Liver (tissue), 9 donors: ENCODE data around the gene AFAP1L2. TPM values are rescaled to one million over a fixed set of nuclear protein-coding genes. Genes with fewer than 3 reads are reported as not detected.

ENCODE experiments used
- DNase-seq: peaks from one replicate; pipeline ENCODE4 v3.0.0-alpha.2; 2017; ENCODE audit warnings: low spot score
- H3K27ac ChIP-seq, 2 donors: one replicate each; pipeline ENCODE4 v1.7.0; 2013; ENCODE audit warnings: inconsistent platforms in 2 of 2, low read length in 2 of 2, control low read depth in 1 of 2, low read depth in 1 of 2, mild to moderate bottlenecking in 1 of 2
- H3K27me3 ChIP-seq, 4 donors: one replicate each; pipeline versions ENCODE4 v1.6.1 to v1.7.0; 2013; ENCODE audit warnings: low read length in 3 of 4, inconsistent platforms in 1 of 4, mild to moderate bottlenecking in 1 of 4, moderate library complexity in 1 of 4; ENCODE audit not compliant: control insufficient read depth in 4 of 4, insufficient read depth in 4 of 4
- H3K36me3 ChIP-seq, 4 donors: one replicate each; pipeline versions ENCODE4 v1.6.1 to v1.7.0; 2013; ENCODE audit warnings: low read length in 3 of 4, mild to moderate bottlenecking in 3 of 4, low read depth in 1 of 4, moderate library complexity in 1 of 4; ENCODE audit not compliant: control insufficient read depth in 4 of 4, insufficient read depth in 3 of 4
- H3K4me1 ChIP-seq, 4 donors: one replicate each; pipeline versions ENCODE4 v1.6.1 to v1.7.0; 2013; ENCODE audit warnings: low read length in 3 of 4, mild to moderate bottlenecking in 3 of 4, moderate library complexity in 1 of 4; ENCODE audit not compliant: control insufficient read depth in 4 of 4, insufficient read depth in 4 of 4
- H3K4me3 ChIP-seq, 3 donors: one replicate each; pipeline versions ENCODE4 v1.6.1 to v1.7.0; 2013; ENCODE audit warnings: low read length in 3 of 3, control low read depth in 1 of 3, low read depth in 1 of 3, mild to moderate bottlenecking in 1 of 3
- H3K9ac ChIP-seq, 2 donors: one replicate each; pipeline ENCODE4 v1.7.0; 2013; ENCODE audit warnings: low read length in 2 of 2, mild to moderate bottlenecking in 2 of 2, moderate library complexity in 2 of 2, control low read depth in 1 of 2, low read depth in 1 of 2
- H3K9me3 ChIP-seq, 4 donors: one replicate each; pipeline versions ENCODE4 v1.6.1 to v1.7.0; 2013; ENCODE audit warnings: low read length in 3 of 4; ENCODE audit not compliant: control insufficient read depth in 4 of 4
- ATF3 ChIP-seq: IDR thresholded peaks from 2 replicates; pipeline ENCODE4 v1.6.1; 2016; ENCODE audit warnings: antibody characterized with exemption
- CTCF ChIP-seq: fragments of 150-350 bp; IDR thresholded peaks from 2 replicates; pipeline ENCODE4 v1.5.1; 2017; ENCODE audit warnings: improper control_type of control experiment, low read depth, low read length; ENCODE audit not compliant: missing input control
- EGR1 ChIP-seq, 2 donors: IDR thresholded peaks; 2 replicates each; pipeline ENCODE4 v1.6.1; 2016 to 2018; ENCODE audit warnings: antibody characterized with exemption in 2 of 2, low read depth in 2 of 2
- FOXA1 ChIP-seq: IDR thresholded peaks from 2 replicates; pipeline ENCODE4 v1.6.1; 2016; ENCODE audit warnings: antibody characterized with exemption
- FOXA2 ChIP-seq: IDR thresholded peaks from 2 replicates; pipeline ENCODE4 v1.6.1; 2016; ENCODE audit warnings: antibody characterized with exemption
- GABPA ChIP-seq, 2 donors: IDR thresholded peaks in 1 of 2; conservative IDR thresholded peaks in 1 of 2; 2 replicates each; pipeline ENCODE4 v1.6.1; 2016; ENCODE audit warnings: antibody characterized with exemption in 2 of 2, mild to moderate bottlenecking in 1 of 2, moderate library complexity in 1 of 2
- HNF4A ChIP-seq, 2 donors: conservative IDR thresholded peaks; 2 replicates each; pipeline ENCODE4 v1.6.1; 2016; ENCODE audit warnings: antibody characterized with exemption in 2 of 2, mild to moderate bottlenecking in 2 of 2
- HNF4G ChIP-seq: IDR thresholded peaks from 2 replicates; pipeline ENCODE4 v1.6.1; 2016; ENCODE audit warnings: antibody characterized with exemption
- JUND ChIP-seq, 2 donors: IDR thresholded peaks; 2 replicates each; pipeline ENCODE4 v1.6.1; 2016; ENCODE audit warnings: antibody characterized with exemption in 2 of 2
- MAX ChIP-seq: IDR thresholded peaks from 2 replicates; pipeline ENCODE4 v1.6.1; 2016; ENCODE audit warnings: antibody characterized with exemption
- NR2F2 ChIP-seq: IDR thresholded peaks from 2 replicates; pipeline ENCODE4 v1.6.1; 2016; ENCODE audit warnings: antibody characterized with exemption
- RAD21 ChIP-seq, 2 donors: IDR thresholded peaks; 2 replicates each; pipeline ENCODE4 v1.6.1; 2016; ENCODE audit warnings: antibody characterized with exemption in 2 of 2, mild to moderate bottlenecking in 2 of 2
- REST ChIP-seq: IDR thresholded peaks from 2 replicates; pipeline ENCODE4 v1.6.1; 2016; ENCODE audit warnings: antibody characterized with exemption, mild to moderate bottlenecking
- RXRA ChIP-seq, 2 donors: IDR thresholded peaks; 2 replicates each; pipeline ENCODE4 v1.6.1; 2017 to 2018; ENCODE audit warnings: antibody characterized with exemption in 2 of 2, mild to moderate bottlenecking in 1 of 2
- SP1 ChIP-seq: IDR thresholded peaks from 2 replicates; pipeline ENCODE4 v1.6.1; 2018; ENCODE audit warnings: antibody characterized with exemption, mild to moderate bottlenecking
- TAF1 ChIP-seq: conservative IDR thresholded peaks from 2 replicates; pipeline ENCODE4 v1.6.1; 2016; ENCODE audit warnings: antibody characterized with exemption, mild to moderate bottlenecking
- YY1 ChIP-seq: IDR thresholded peaks from 2 replicates; pipeline ENCODE4 v1.6.1; 2016; ENCODE audit warnings: antibody characterized with exemption, mild to moderate bottlenecking
- ZBTB33 ChIP-seq: IDR thresholded peaks from 2 replicates; pipeline ENCODE4 v1.6.1; 2016; ENCODE audit warnings: antibody characterized with exemption
- WGBS: extraction: QIAGEN DNeasy Blood & Tissue Kit; methylation state at CpG from one replicate; pipeline ENCODE4 v1.1.7; 2013; 5-methylcytosine and 5-hydroxymethylcytosine counted together
- polyA plus RNA-seq, 2 donors: library from polyadenylated mRNA; stranded (reverse) in 1 of 2; unstranded in 1 of 2; fragments of 200-250 nt in 1 of 2; fragments of >200 nt in 1 of 2; fragmentation: Nextera tagmentation in 1 of 2; extraction: Ambion mirVana in 1 of 2; gene quantifications; one replicate each; pipeline versions ENCODE4 v1.2.1 to v1.2.3, GENCODE V29; 2013 to 2015
- total RNA-seq, 2 donors: library from RNA; depleted of rRNA; stranded (reverse); fragments of >200 nt; gene quantifications; one replicate each; pipeline ENCODE4 v1.2.3, GENCODE V29; 2014
- donor health status: healthy.
- donor health status: healthy.
- donor health status: healthy.
- donor health status: healthy.
- donor health status: healthy.

The AFAP1L2 gene
- total and polyA plus RNA-seq, 4 donors = 0.53 to 1.8 (median 1.3) TPM

GRCh38 chr10:114315566-114316420, 88.5 kb downstream of the AFAP1L2 start:
- 89% methylated on average over 22 of the region's 22 CpGs for WGBS
- no peak for DNase-seq
- no peak overlapping the region for H3K27ac ChIP-seq
- no peak for TF ChIP-seq RAD21 (IDR thresholded peaks at IDR 0.05)
- TF ChIP-seq RXRA (IDR thresholded peaks at IDR 0.05) = no peak
- no peak for TF ChIP-seq FOXA2
- TF ChIP-seq CTCF = no peak
- TF ChIP-seq GABPA (IDR thresholded peaks at IDR 0.05 in 1 of 2, conservative IDR thresholded peaks at IDR 0.05 in 1 of 2) = no peak
- TF ChIP-seq SP1 = no peak
- no peak for TF ChIP-seq YY1
- TF ChIP-seq ZBTB33 = no peak
- no peak for TF ChIP-seq JUND (IDR thresholded peaks at IDR 0.05)
- TF ChIP-seq NR2F2 = no peak
- TF ChIP-seq TAF1 = no peak
- TF ChIP-seq EGR1 (IDR thresholded peaks at IDR 0.05; ENCODE audit: low read depth in 2 of 2) = no peak
- no peak for TF ChIP-seq HNF4G
- TF ChIP-seq ATF3 = no peak
- TF ChIP-seq HNF4A (conservative IDR thresholded peaks at IDR 0.05) = no peak
- TF ChIP-seq REST = no peak
- TF ChIP-seq FOXA1 = no peak
- no peak for TF ChIP-seq MAX
- H3K9ac ChIP-seq = no peak overlapping the region
- H3K27me3 ChIP-seq = no peaks in the 10 kb centered on the region
- no peak overlapping the region for H3K4me3 ChIP-seq
- H3K36me3 ChIP-seq = no peaks in the 10 kb centered on the region
- no peaks in the 10 kb centered on the region for H3K4me1 ChIP-seq
- peaks cover 0 to 9% (median 5%) of the 10 kb centered on the region in 4 donors for H3K9me3 ChIP-seq
